Liver (tissue), 9 donors: ENCODE results near the gene SH2D3C. TPM values are rescaled to one million over a fixed set of nuclear protein-coding genes. Genes with fewer than 3 reads are reported as not detected.

ENCODE experiments used
- DNase-seq: peaks from one replicate; pipeline ENCODE4 v3.0.0-alpha.2; 2017; ENCODE audit warnings: low spot score
- H3K27ac ChIP-seq, 2 donors: one replicate each; pipeline ENCODE4 v1.7.0; 2013; ENCODE audit warnings: inconsistent platforms in 2 of 2, low read length in 2 of 2, control low read depth in 1 of 2, low read depth in 1 of 2, mild to moderate bottlenecking in 1 of 2
- H3K27me3 ChIP-seq, 4 donors: one replicate each; pipeline versions ENCODE4 v1.6.1 to v1.7.0; 2013; ENCODE audit warnings: low read length in 3 of 4, inconsistent platforms in 1 of 4, mild to moderate bottlenecking in 1 of 4, moderate library complexity in 1 of 4; ENCODE audit not compliant: control insufficient read depth in 4 of 4, insufficient read depth in 4 of 4
- H3K36me3 ChIP-seq, 4 donors: one replicate each; pipeline versions ENCODE4 v1.6.1 to v1.7.0; 2013; ENCODE audit warnings: low read length in 3 of 4, mild to moderate bottlenecking in 3 of 4, low read depth in 1 of 4, moderate library complexity in 1 of 4; ENCODE audit not compliant: control insufficient read depth in 4 of 4, insufficient read depth in 3 of 4
- H3K4me1 ChIP-seq, 4 donors: one replicate each; pipeline versions ENCODE4 v1.6.1 to v1.7.0; 2013; ENCODE audit warnings: low read length in 3 of 4, mild to moderate bottlenecking in 3 of 4, moderate library complexity in 1 of 4; ENCODE audit not compliant: control insufficient read depth in 4 of 4, insufficient read depth in 4 of 4
- H3K4me3 ChIP-seq, 3 donors: one replicate each; pipeline versions ENCODE4 v1.6.1 to v1.7.0; 2013; ENCODE audit warnings: low read length in 3 of 3, control low read depth in 1 of 3, low read depth in 1 of 3, mild to moderate bottlenecking in 1 of 3
- H3K9ac ChIP-seq, 2 donors: one replicate each; pipeline ENCODE4 v1.7.0; 2013; ENCODE audit warnings: low read length in 2 of 2, mild to moderate bottlenecking in 2 of 2, moderate library complexity in 2 of 2, control low read depth in 1 of 2, low read depth in 1 of 2
- H3K9me3 ChIP-seq, 4 donors: one replicate each; pipeline versions ENCODE4 v1.6.1 to v1.7.0; 2013; ENCODE audit warnings: low read length in 3 of 4; ENCODE audit not compliant: control insufficient read depth in 4 of 4
- EGR1 ChIP-seq, 2 donors: IDR thresholded peaks; 2 replicates each; pipeline ENCODE4 v1.6.1; 2016 to 2018; ENCODE audit warnings: antibody characterized with exemption in 2 of 2, low read depth in 2 of 2
- FOXA1 ChIP-seq: IDR thresholded peaks from 2 replicates; pipeline ENCODE4 v1.6.1; 2016; ENCODE audit warnings: antibody characterized with exemption
- FOXA2 ChIP-seq: IDR thresholded peaks from 2 replicates; pipeline ENCODE4 v1.6.1; 2016; ENCODE audit warnings: antibody characterized with exemption
- GABPA ChIP-seq, 2 donors: IDR thresholded peaks in 1 of 2; conservative IDR thresholded peaks in 1 of 2; 2 replicates each; pipeline ENCODE4 v1.6.1; 2016; ENCODE audit warnings: antibody characterized with exemption in 2 of 2, mild to moderate bottlenecking in 1 of 2, moderate library complexity in 1 of 2
- HNF4A ChIP-seq, 2 donors: conservative IDR thresholded peaks; 2 replicates each; pipeline ENCODE4 v1.6.1; 2016; ENCODE audit warnings: antibody characterized with exemption in 2 of 2, mild to moderate bottlenecking in 2 of 2
- HNF4G ChIP-seq: IDR thresholded peaks from 2 replicates; pipeline ENCODE4 v1.6.1; 2016; ENCODE audit warnings: antibody characterized with exemption
- JUND ChIP-seq, 2 donors: IDR thresholded peaks; 2 replicates each; pipeline ENCODE4 v1.6.1; 2016; ENCODE audit warnings: antibody characterized with exemption in 2 of 2
- NR2F2 ChIP-seq: IDR thresholded peaks from 2 replicates; pipeline ENCODE4 v1.6.1; 2016; ENCODE audit warnings: antibody characterized with exemption
- RAD21 ChIP-seq, 2 donors: IDR thresholded peaks; 2 replicates each; pipeline ENCODE4 v1.6.1; 2016; ENCODE audit warnings: antibody characterized with exemption in 2 of 2, mild to moderate bottlenecking in 2 of 2
- RXRA ChIP-seq, 2 donors: IDR thresholded peaks; 2 replicates each; pipeline ENCODE4 v1.6.1; 2017 to 2018; ENCODE audit warnings: antibody characterized with exemption in 2 of 2, mild to moderate bottlenecking in 1 of 2
- SP1 ChIP-seq: IDR thresholded peaks from 2 replicates; pipeline ENCODE4 v1.6.1; 2018; ENCODE audit warnings: antibody characterized with exemption, mild to moderate bottlenecking
- TAF1 ChIP-seq: conservative IDR thresholded peaks from 2 replicates; pipeline ENCODE4 v1.6.1; 2016; ENCODE audit warnings: antibody characterized with exemption, mild to moderate bottlenecking
- YY1 ChIP-seq: IDR thresholded peaks from 2 replicates; pipeline ENCODE4 v1.6.1; 2016; ENCODE audit warnings: antibody characterized with exemption, mild to moderate bottlenecking
- ZBTB33 ChIP-seq: IDR thresholded peaks from 2 replicates; pipeline ENCODE4 v1.6.1; 2016; ENCODE audit warnings: antibody characterized with exemption
- WGBS: extraction: QIAGEN DNeasy Blood & Tissue Kit; methylation state at CpG from one replicate; pipeline ENCODE4 v1.1.7; 2013; 5-methylcytosine and 5-hydroxymethylcytosine counted together
- polyA plus RNA-seq, 2 donors: library from polyadenylated mRNA; stranded (reverse) in 1 of 2; unstranded in 1 of 2; fragments of 200-250 nt in 1 of 2; fragments of >200 nt in 1 of 2; fragmentation: Nextera tagmentation in 1 of 2; extraction: Ambion mirVana in 1 of 2; gene quantifications; one replicate each; pipeline versions ENCODE4 v1.2.1 to v1.2.3, GENCODE V29; 2013 to 2015
- total RNA-seq, 2 donors: library from RNA; depleted of rRNA; stranded (reverse); fragments of >200 nt; gene quantifications; one replicate each; pipeline ENCODE4 v1.2.3, GENCODE V29; 2014
- TF ChIP-seq, protein P1 (sequence below): IDR thresholded peaks from 2 replicates; pipeline ENCODE4 v1.6.1; 2016; ENCODE audit warnings: antibody characterized with exemption
- TF ChIP-seq, protein P2 (sequence below): IDR thresholded peaks from 2 replicates; pipeline ENCODE4 v1.6.1; 2016; ENCODE audit warnings: antibody characterized with exemption, mild to moderate bottlenecking
- TF ChIP-seq, protein P3 (sequence below): IDR thresholded peaks from 2 replicates; pipeline ENCODE4 v1.6.1; 2016; ENCODE audit warnings: antibody characterized with exemption
- TF ChIP-seq, protein P4 (sequence below): fragments of 150-350 bp; IDR thresholded peaks from 2 replicates; pipeline ENCODE4 v1.5.1; 2017; ENCODE audit warnings: improper control_type of control experiment, low read depth, low read length; ENCODE audit not compliant: missing input control
- donor health status: healthy.
- donor health status: healthy.
- donor health status: healthy.
- donor health status: healthy.
- donor health status: healthy.

SH2D3C gene
- total and polyA plus RNA-seq, 4 donors = 2.2 to 5.1 (median 3.9) TPM

DNA sequence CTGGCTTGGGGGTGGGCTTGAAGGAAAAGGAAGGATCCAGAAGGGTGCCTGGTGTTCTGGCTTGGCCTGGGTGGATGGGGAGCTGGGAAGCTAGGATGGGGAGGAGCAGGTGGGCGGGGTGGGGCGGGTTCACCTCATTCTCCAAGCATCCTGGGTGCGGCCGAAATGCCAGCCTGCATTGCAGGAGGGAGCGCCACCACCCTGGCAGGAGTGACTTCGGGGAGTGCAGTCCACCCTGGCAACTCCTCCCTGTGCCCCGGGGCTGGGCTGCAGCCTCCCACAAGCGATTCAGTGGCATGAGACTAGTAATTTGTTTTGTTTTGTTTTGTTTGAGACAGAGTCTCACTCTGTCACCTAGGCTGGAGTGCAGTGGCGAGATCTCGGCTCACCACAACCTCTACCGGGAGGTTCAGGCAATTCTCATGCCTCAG is 57.1 kb downstream of the SH2D3C start:
- H3K27me3 ChIP-seq = no peaks in the 10 kb centered on the region
- no peaks in the 10 kb centered on the region for H3K9me3 ChIP-seq
- peaks cover 0 to 6% (median 2%) of the 10 kb centered on the region in 4 donors for H3K4me1 ChIP-seq
- 63% methylated on average over 11 of the region's 11 CpGs for WGBS
- no peaks in the 10 kb centered on the region for H3K36me3 ChIP-seq
- H3K9ac ChIP-seq = no peak overlapping the region
- no peak overlapping the region for H3K27ac ChIP-seq
- no peak overlapping the region for H3K4me3 ChIP-seq
- DNase-seq = no peak
- TF ChIP-seq, protein P1, sequence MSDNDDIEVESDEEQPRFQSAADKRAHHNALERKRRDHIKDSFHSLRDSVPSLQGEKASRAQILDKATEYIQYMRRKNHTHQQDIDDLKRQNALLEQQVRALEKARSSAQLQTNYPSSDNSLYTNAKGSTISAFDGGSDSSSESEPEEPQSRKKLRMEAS = no peak
- TF ChIP-seq, protein P2, sequence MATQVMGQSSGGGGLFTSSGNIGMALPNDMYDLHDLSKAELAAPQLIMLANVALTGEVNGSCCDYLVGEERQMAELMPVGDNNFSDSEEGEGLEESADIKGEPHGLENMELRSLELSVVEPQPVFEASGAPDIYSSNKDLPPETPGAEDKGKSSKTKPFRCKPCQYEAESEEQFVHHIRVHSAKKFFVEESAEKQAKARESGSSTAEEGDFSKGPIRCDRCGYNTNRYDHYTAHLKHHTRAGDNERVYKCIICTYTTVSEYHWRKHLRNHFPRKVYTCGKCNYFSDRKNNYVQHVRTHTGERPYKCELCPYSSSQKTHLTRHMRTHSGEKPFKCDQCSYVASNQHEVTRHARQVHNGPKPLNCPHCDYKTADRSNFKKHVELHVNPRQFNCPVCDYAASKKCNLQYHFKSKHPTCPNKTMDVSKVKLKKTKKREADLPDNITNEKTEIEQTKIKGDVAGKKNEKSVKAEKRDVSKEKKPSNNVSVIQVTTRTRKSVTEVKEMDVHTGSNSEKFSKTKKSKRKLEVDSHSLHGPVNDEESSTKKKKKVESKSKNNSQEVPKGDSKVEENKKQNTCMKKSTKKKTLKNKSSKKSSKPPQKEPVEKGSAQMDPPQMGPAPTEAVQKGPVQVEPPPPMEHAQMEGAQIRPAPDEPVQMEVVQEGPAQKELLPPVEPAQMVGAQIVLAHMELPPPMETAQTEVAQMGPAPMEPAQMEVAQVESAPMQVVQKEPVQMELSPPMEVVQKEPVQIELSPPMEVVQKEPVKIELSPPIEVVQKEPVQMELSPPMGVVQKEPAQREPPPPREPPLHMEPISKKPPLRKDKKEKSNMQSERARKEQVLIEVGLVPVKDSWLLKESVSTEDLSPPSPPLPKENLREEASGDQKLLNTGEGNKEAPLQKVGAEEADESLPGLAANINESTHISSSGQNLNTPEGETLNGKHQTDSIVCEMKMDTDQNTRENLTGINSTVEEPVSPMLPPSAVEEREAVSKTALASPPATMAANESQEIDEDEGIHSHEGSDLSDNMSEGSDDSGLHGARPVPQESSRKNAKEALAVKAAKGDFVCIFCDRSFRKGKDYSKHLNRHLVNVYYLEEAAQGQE = no peak
- no peak for TF ChIP-seq SP1
- TF ChIP-seq NR2F2 = no peak
- TF ChIP-seq EGR1 (IDR thresholded peaks at IDR 0.05; ENCODE audit: low read depth in 2 of 2) = no peak
- no peak for TF ChIP-seq RXRA (IDR thresholded peaks at IDR 0.05)
- TF ChIP-seq TAF1 = no peak
- TF ChIP-seq, protein P3, sequence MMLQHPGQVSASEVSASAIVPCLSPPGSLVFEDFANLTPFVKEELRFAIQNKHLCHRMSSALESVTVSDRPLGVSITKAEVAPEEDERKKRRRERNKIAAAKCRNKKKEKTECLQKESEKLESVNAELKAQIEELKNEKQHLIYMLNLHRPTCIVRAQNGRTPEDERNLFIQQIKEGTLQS = no peak
- no peak for TF ChIP-seq JUND (IDR thresholded peaks at IDR 0.05)
- no peak for TF ChIP-seq ZBTB33
- no peak for TF ChIP-seq RAD21 (IDR thresholded peaks at IDR 0.05)

DNA sequence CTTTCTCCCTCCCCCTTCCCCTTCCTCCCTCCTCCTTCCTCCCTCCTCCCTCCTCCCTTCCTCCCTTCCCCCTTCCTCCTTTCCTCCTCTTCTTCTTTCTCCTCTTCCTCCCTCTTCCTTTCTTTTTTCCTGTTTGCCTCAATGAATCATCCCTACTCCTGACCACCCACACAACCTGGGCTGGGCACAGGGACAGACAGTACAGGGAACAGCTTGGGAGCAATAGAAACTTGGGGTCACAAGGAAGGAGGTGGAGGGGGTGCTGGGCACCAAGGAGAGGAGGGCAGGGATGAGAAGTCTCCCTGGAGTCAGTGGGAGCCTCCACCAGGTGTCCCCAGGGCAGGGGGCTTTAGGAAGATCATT is 57.6 kb downstream of the SH2D3C start:
- H3K27me3 ChIP-seq = no peaks in the 10 kb centered on the region
- no peaks in the 10 kb centered on the region for H3K9me3 ChIP-seq
- no peak overlapping the region for H3K9ac ChIP-seq
- no peak overlapping the region for H3K27ac ChIP-seq
- H3K4me1 ChIP-seq = peaks cover 3 to 11% (median 6%) of the 10 kb centered on the region in 4 donors
- H3K4me3 ChIP-seq = no peak overlapping the region
- DNase-seq = no peak
- TF ChIP-seq NR2F2 (no peak), FOXA2 (no peak), HNF4A (conservative IDR thresholded peaks at IDR 0.05) (no peak), ZBTB33 (no peak), TAF1 (no peak), YY1 (no peak), RXRA (IDR thresholded peaks at IDR 0.05) (no peak), FOXA1 (no peak), HNF4G (no peak), RAD21 (IDR thresholded peaks at IDR 0.05) (no peak), GABPA (IDR thresholded peaks at IDR 0.05 in 1 of 2, conservative IDR thresholded peaks at IDR 0.05 in 1 of 2) (no peak)
- TF ChIP-seq, protein P4, sequence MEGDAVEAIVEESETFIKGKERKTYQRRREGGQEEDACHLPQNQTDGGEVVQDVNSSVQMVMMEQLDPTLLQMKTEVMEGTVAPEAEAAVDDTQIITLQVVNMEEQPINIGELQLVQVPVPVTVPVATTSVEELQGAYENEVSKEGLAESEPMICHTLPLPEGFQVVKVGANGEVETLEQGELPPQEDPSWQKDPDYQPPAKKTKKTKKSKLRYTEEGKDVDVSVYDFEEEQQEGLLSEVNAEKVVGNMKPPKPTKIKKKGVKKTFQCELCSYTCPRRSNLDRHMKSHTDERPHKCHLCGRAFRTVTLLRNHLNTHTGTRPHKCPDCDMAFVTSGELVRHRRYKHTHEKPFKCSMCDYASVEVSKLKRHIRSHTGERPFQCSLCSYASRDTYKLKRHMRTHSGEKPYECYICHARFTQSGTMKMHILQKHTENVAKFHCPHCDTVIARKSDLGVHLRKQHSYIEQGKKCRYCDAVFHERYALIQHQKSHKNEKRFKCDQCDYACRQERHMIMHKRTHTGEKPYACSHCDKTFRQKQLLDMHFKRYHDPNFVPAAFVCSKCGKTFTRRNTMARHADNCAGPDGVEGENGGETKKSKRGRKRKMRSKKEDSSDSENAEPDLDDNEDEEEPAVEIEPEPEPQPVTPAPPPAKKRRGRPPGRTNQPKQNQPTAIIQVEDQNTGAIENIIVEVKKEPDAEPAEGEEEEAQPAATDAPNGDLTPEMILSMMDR = no peak
- TF ChIP-seq, protein P2 = no peak
- H3K36me3 ChIP-seq = no peaks in the 10 kb centered on the region
